Sigmoid colon (tissue), 7 donors: ENCODE measurements around the gene FAM25G. TPM values are rescaled to one million over a fixed set of nuclear protein-coding genes. Genes with fewer than 3 reads are reported as not detected.
"Not testable (repeated sequence)": the region's sequence is repeated elsewhere in the genome, so short reads cannot be mapped to it uniquely, and the experiment has no call there.

Source experiments
- DNase-seq: peaks from one replicate; pipeline ENCODE4 v3.0.0-alpha.2; 2019
- H3K27ac ChIP-seq, 4 donors: fragments of 200-600 bp; sonication (generic); one replicate each; pipeline ENCODE4 v1.5.1; 2016 to 2019; ENCODE audit warnings: mild to moderate bottlenecking in 1 of 4
- H3K27me3 ChIP-seq, 3 donors: fragments of 200-600 bp; sonication (generic); one replicate each; pipeline ENCODE4 v1.5.1; 2019; ENCODE audit warnings: mild to moderate bottlenecking in 1 of 3
- H3K36me3 ChIP-seq, 4 donors: fragments of 200-600 bp; sonication (generic); one replicate each; pipeline ENCODE4 v1.5.1; 2016 to 2019
- H3K4me1 ChIP-seq, 4 donors: fragments of 200-600 bp; sonication (generic); one replicate each; pipeline ENCODE4 v1.5.1; 2017 to 2019
- H3K4me3 ChIP-seq, 4 donors: fragments of 200-600 bp; sonication (generic); one replicate each; pipeline ENCODE4 v1.5.1; 2017 to 2019; ENCODE audit warnings: mild to moderate bottlenecking in 2 of 4, moderate library complexity in 1 of 4
- H3K9me3 ChIP-seq, 4 donors: fragments of 200-600 bp in 3 of 4; sonication (generic) in 3 of 4; one replicate each; pipeline versions ENCODE4 v1.5.1 to v1.6.1; 2013 to 2019
- EP300 ChIP-seq, 4 donors: sonication (generic); formaldehyde crosslinking; IDR thresholded peaks; one replicate each; pipeline ENCODE4 v1.6.1; 2017; ENCODE audit warnings: antibody characterized with exemption in 4 of 4
- POLR2A ChIP-seq, 2 donors: fragments of 450-650 bp; IDR thresholded peaks; one replicate each; pipeline ENCODE4 v1.6.1; 2016; ENCODE audit warnings: antibody characterized with exemption in 2 of 2, mild to moderate bottlenecking in 2 of 2, moderate library complexity in 2 of 2
- POLR2AphosphoS5 ChIP-seq, 4 donors: sonication (generic); formaldehyde crosslinking; IDR thresholded peaks; one replicate each; pipeline ENCODE4 v1.6.1; 2017; ENCODE audit warnings: antibody characterized with exemption in 4 of 4
- WGBS, 2 donors: extraction: QIAGEN DNeasy Blood & Tissue Kit; methylation state at CpG; one replicate each; pipeline ENCODE4 v1.1.7; 2013; 5-methylcytosine and 5-hydroxymethylcytosine counted together
- intact Hi-C: fragments of 100-400 bp; cut with DNase I; formaldehyde crosslinking; loops from one replicate; pipeline ENCODE4 v1.15.1; 2023
- polyA plus RNA-seq, 3 donors: library from polyadenylated mRNA; stranded (reverse); fragments of 200-250 nt; gene quantifications; one replicate each; pipeline ENCODE4 v1.2.3, GENCODE V29; 2013
- total RNA-seq, 4 donors: library from RNA; depleted of rRNA; stranded (reverse); fragments of >200 nt; gene quantifications; one replicate each; pipeline ENCODE4 v1.1.0, GENCODE V29; 2016
- TF ChIP-seq, protein P1 (sequence below), 4 experiments: fragments of 450-650 bp in 3 of 4; fragments of 200-600 bp in 1 of 4; IDR thresholded peaks; one replicate each; pipeline ENCODE4 v1.5.1; 2016 to 2019; ENCODE audit warnings: antibody characterized with exemption in 4 of 4, mild to moderate bottlenecking in 3 of 4, moderate library complexity in 2 of 4
- donor health status: healthy with polysubstance abuse.
- donor health status: Bipolar disorder and iron deficiency.
- donor health status: healthy.

Gene FAM25G
- total and polyA plus RNA-seq, 7 donors, result 1.8 to 12.5 TPM; not detected in 5

DNA sequence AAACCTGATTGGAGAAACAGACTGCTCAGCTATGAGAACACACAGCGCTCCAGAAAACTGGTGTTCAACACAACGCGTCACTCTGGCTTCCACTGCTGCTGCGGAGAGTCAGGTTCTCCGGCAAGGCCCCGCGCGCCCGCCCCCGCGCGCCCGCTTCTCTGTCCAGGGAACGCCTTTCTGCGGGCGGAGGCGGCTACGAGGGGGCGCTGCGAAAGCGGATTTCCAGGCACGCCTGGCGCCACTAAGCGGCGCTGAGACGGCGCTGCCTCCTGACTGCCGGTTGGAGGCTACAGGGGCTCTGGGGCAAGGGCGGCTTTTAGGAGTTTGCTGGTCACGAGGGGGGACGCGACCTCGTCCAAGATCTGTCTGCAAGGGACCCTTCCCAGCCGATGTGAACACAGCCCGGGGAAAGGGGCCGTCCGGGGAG is 30.2 kb downstream of the FAM25G start:
- peak; percentile 82 for DNase-seq
- TF ChIP-seq, protein P1, sequence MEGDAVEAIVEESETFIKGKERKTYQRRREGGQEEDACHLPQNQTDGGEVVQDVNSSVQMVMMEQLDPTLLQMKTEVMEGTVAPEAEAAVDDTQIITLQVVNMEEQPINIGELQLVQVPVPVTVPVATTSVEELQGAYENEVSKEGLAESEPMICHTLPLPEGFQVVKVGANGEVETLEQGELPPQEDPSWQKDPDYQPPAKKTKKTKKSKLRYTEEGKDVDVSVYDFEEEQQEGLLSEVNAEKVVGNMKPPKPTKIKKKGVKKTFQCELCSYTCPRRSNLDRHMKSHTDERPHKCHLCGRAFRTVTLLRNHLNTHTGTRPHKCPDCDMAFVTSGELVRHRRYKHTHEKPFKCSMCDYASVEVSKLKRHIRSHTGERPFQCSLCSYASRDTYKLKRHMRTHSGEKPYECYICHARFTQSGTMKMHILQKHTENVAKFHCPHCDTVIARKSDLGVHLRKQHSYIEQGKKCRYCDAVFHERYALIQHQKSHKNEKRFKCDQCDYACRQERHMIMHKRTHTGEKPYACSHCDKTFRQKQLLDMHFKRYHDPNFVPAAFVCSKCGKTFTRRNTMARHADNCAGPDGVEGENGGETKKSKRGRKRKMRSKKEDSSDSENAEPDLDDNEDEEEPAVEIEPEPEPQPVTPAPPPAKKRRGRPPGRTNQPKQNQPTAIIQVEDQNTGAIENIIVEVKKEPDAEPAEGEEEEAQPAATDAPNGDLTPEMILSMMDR (IDR thresholded peaks at IDR 0.05), result peak in 1 of 4 experiments; percentile 12
- WGBS, 2 donors, result 2 to 3% methylated on average over 30 of the region's 37 CpGs
- intact Hi-C loops, H3K27ac ChIP-seq, H3K4me1 ChIP-seq, H3K9me3 ChIP-seq, H3K36me3 ChIP-seq, H3K27me3 ChIP-seq: not testable (repeated sequence)
- peak overlapping the region in 2 of 4 donors; percentile 14 to 23 for H3K4me3 ChIP-seq

DNA sequence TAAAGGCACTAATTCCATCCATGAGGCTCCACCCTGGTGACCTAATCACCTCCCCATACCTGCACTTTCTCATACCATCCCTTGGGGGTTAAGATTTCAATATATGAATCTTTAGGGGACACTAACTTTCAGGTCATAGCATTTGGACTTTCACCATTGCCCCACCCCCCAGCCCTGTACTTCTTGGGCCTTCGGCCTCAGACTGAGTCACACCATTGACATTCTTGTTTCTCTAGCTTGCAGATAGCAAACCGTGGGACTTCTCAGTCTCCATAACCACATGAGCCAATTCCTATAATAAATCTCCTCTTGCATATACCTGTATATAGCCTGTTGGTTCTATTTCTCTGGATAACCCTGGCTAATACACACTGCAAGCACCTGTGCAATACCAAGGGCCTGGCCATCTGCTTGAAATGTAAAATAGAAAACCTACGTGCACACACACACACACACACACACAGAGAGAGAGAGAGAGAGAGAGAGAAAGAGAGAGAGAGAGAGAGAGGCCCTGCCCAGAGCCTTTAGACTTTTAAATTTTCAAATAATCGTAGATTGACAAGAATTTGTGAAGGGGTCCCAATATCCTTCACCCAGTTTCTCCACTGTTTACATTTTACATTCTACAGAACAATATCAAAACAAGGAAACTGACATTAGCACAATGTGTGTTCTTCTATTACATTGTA is 32.9 kb downstream of the FAM25G start:
- no peak overlapping the region for H3K27ac ChIP-seq
- no peaks in the 10 kb centered on the region for H3K4me1 ChIP-seq
- no peak overlapping the region for H3K4me3 ChIP-seq
- intact Hi-C loops, result no loop called here
- DNase-seq, result no peak
- no peaks in the 10 kb centered on the region for H3K27me3 ChIP-seq
- H3K9me3 ChIP-seq, result no peaks in the 10 kb centered on the region
- 75 to 77% methylated on average over 4 of the region's 4 CpGs for WGBS, 2 donors
- TF ChIP-seq, protein P1 (IDR thresholded peaks at IDR 0.05), result no peak
- TF ChIP-seq POLR2AphosphoS5 (IDR thresholded peaks at IDR 0.05), result no peak
- no peaks in the 10 kb centered on the region for H3K36me3 ChIP-seq

DNA sequence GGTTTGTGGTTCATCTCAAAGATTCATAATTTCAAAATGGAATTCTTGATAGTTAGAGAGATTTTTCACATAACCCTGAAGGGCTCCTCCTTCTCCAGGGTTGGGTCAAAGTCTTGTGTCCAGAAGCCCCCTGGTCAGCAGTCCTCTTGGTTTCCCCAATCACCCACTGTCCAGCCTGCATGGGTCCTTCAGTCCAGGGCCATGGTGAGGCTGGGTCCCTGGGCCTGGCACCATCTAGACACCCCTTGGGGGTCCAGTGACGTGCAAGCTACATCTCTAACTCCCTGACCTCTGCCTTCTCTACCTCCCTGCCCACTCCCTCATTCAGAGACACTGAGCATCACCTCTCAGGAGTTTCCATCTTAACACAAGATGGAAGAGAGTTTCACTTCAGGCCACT is 33.7 kb downstream of the FAM25G start:
- Histone ChIP-seq H3K4me1 (no peaks in the 10 kb centered on the region), H3K27ac (no peak overlapping the region), H3K9me3 (no peaks in the 10 kb centered on the region), H3K27me3 (no peaks in the 10 kb centered on the region), H3K36me3 (no peaks in the 10 kb centered on the region), H3K4me3 (no peak overlapping the region)
- intact Hi-C loops, result no loop called here
- no peak for DNase-seq
- TF ChIP-seq EP300 (IDR thresholded peaks at IDR 0.05) (no peak), POLR2AphosphoS5 (IDR thresholded peaks at IDR 0.05) (no peak)
- WGBS, 2 donors, result 77 to 90% methylated on average over 1 of the region's 1 CpG

DNA sequence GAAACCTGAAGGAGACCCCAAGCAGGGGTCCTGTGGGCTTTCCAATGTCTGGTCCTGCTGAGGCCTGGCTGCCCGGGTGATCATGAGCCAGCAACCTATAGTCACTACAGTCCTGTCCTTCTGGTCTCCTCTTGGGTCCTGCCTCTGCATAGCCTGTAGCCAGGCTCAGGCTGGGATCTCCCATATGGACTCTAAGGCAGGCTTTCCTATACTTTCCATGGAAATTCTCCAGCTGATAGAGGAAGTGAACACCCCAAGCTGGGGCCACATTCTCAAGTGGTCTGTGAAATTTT is 34.0 kb downstream of the FAM25G start:
- Histone ChIP-seq H3K4me3 (no peak overlapping the region), H3K4me1 (no peaks in the 10 kb centered on the region), H3K27ac (no peak overlapping the region), H3K27me3 (no peaks in the 10 kb centered on the region), H3K36me3 (no peaks in the 10 kb centered on the region), H3K9me3 (no peaks in the 10 kb centered on the region)
- 89 to 97% methylated on average over 1 of the region's 1 CpG for WGBS, 2 donors
- no peak for TF ChIP-seq POLR2A (IDR thresholded peaks at IDR 0.05)
- TF ChIP-seq, protein P1 (IDR thresholded peaks at IDR 0.05), result no peak
- TF ChIP-seq POLR2AphosphoS5 (IDR thresholded peaks at IDR 0.05), result no peak
- TF ChIP-seq EP300 (IDR thresholded peaks at IDR 0.05), result no peak
- no peak for DNase-seq
- intact Hi-C loops, result no loop called here

DNA sequence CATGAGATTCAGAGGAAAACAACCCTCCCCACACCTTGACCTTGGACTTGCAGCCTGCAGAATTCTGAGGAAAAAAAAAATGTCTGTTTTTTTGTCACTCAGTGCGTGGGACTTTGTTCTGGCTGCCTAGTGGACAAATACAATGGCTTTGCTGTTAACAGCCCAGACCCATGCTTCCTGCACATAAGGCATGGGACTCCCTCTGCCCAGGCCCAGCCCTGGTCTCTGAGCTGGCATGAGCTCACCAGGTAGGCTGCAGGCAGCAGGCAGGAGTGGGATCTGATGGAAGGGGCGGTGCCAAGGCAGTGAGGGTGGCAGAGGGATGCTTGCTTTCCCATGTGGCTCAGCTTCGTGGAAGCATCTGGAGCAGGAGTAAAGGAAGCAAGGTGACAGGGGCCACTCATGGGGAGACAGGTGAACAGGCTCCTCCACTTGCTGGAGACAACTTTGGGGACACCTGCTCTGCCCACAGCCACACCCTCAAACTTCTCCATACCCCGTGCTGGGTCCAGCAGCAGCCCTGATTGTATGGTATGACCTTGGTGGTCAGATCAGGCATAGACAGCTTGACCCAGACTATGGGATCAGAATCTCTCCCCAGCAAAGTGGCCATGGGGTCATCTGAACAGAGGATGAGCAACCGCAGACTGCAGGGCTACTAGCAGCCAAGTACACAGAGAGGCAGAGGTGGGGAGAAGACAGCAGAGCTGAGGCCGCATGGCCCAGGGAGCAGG is 34.5 kb downstream of the FAM25G start:
- no peaks in the 10 kb centered on the region for H3K4me1 ChIP-seq
- TF ChIP-seq, protein P1 (IDR thresholded peaks at IDR 0.05), result no peak
- no peak for TF ChIP-seq EP300 (IDR thresholded peaks at IDR 0.05)
- TF ChIP-seq POLR2A (IDR thresholded peaks at IDR 0.05), result no peak
- TF ChIP-seq POLR2AphosphoS5 (IDR thresholded peaks at IDR 0.05), result no peak
- 67 to 84% methylated on average over 6 of the region's 6 CpGs for WGBS, 2 donors
- no peak for DNase-seq
- H3K36me3 ChIP-seq, result no peaks in the 10 kb centered on the region
- H3K27ac ChIP-seq, result no peak overlapping the region
- H3K27me3 ChIP-seq, result no peaks in the 10 kb centered on the region
- H3K9me3 ChIP-seq, result no peaks in the 10 kb centered on the region
- intact Hi-C loops, result no loop called here
- H3K4me3 ChIP-seq, result no peak overlapping the region
